Glomerular endothelial cell (primary cell): ENCODE measurements around the gene SPRED2. TPM values are rescaled to one million over a fixed set of nuclear protein-coding genes. Genes with fewer than 3 reads are reported as not detected.

Source experiments
- total RNA-seq: library from RNA; depleted of rRNA; stranded (reverse); fragments of >200 nt; gene quantifications from 2 replicates; pipeline ENCODE4 v1.2.3, GENCODE V29; 2015

SPRED2 gene
- total RNA-seq, 1 donor from 2014 or later = 14.6 TPM

Other genes starting within 250 kb of the SPRED2 start
- gene ACTR2, start 204.8 kb downstream of the SPRED2 start, total RNA-seq = 161 and 190 TPM in 2 replicates